SH-SY5Y (cell line): ENCODE measurements around the gene PTCH1.

Experiments used
- GATA2 ChIP-seq: IDR thresholded peaks from 2 replicates; pipeline ENCODE4 v1.6.1; 2011; ENCODE audit warnings: mild to moderate bottlenecking, low read depth, low read length
- GATA3 ChIP-seq: IDR thresholded peaks from 2 replicates; pipeline ENCODE4 v1.6.1; 2011; ENCODE audit warnings: low read depth, mild to moderate bottlenecking, low read length, moderate library complexity

PTCH1 gene

GRCh38 chr9:95516734-95517558 is at the start of gene PTCH1:
TSS of gene PTCH1 (minus strand) at chr9:95516971.
- TF ChIP-seq GATA2 (no peak), GATA3 (no peak)

GRCh38 chr9:95565982-95566381 is 49.2 kb upstream of the PTCH1 start:
- TF ChIP-seq GATA3 (no peak), GATA2 (no peak)

- no peak for TF ChIP-seq GATA2
- TF ChIP-seq GATA3, result no peak
These were observed 45.1 kb upstream of the PTCH1 start for GRCh38 chr9:95561913-95562312.

GRCh38 chr9:95557142-95557541 is 40.4 kb upstream of the PTCH1 start:
- TF ChIP-seq GATA3 (no peak), GATA2 (no peak)

- TF ChIP-seq GATA3 (no peak), GATA2 (no peak)
These were observed 39.8 kb upstream of the PTCH1 start for GRCh38 chr9:95556521-95556920.

- TF ChIP-seq GATA2 (no peak), GATA3 (no peak)
These were observed 36.2 kb upstream of the PTCH1 start for GRCh38 chr9:95552814-95553546.

- TF ChIP-seq GATA2 (no peak), GATA3 (no peak)
These were observed 35.5 kb upstream of the PTCH1 start for GRCh38 chr9:95552255-95552654.

- no peak for TF ChIP-seq GATA3
- no peak for TF ChIP-seq GATA2
These were observed 34.6 kb upstream of the PTCH1 start for GRCh38 chr9:95551406-95551805.

GRCh38 chr9:95545831-95546567 is 29.2 kb upstream of the PTCH1 start:
- no peak for TF ChIP-seq GATA3
- TF ChIP-seq GATA2, result no peak

- no peak for TF ChIP-seq GATA3
- TF ChIP-seq GATA2, result no peak
These were observed 17.4 kb upstream of the PTCH1 start for GRCh38 chr9:95533996-95534680.

GRCh38 chr9:95529910-95530309 is 13.1 kb upstream of the PTCH1 start:
- no peak for TF ChIP-seq GATA3
- no peak for TF ChIP-seq GATA2

- no peak for TF ChIP-seq GATA3
These were observed 12.2 kb upstream of the PTCH1 start for GRCh38 chr9:95528908-95529502.

- TF ChIP-seq GATA3 (no peak), GATA2 (no peak)
These were observed 6.2 kb upstream of the PTCH1 start for GRCh38 chr9:95522871-95523370.
